ENCODE measurements around the gene SORCS2. TPM values are rescaled to one million over a fixed set of nuclear protein-coding genes. Genes with fewer than 3 reads are reported as not detected.

SORCS2 gene
- total RNA-seq, 1 donor from 2014 or later, result not detected

- ChIA-PET POLR2A (no interaction called here), CTCF (no interaction called here)
- Mint-ChIP-seq H3K4me1 (no peaks in the 10 kb centered on the region), H3K4me3 (no peak overlapping the region), H3K9me3 (peaks cover 13% of the 10 kb centered on the region), H3K27me3 (no peaks in the 10 kb centered on the region), H3K36me3 (ENCODE audit: low read depth) (no peaks in the 10 kb centered on the region), H3K27ac (no peak overlapping the region)
- intact Hi-C loops (cut with micrococcal nuclease), result no loop called here
- TF ChIP-seq, protein P1, sequence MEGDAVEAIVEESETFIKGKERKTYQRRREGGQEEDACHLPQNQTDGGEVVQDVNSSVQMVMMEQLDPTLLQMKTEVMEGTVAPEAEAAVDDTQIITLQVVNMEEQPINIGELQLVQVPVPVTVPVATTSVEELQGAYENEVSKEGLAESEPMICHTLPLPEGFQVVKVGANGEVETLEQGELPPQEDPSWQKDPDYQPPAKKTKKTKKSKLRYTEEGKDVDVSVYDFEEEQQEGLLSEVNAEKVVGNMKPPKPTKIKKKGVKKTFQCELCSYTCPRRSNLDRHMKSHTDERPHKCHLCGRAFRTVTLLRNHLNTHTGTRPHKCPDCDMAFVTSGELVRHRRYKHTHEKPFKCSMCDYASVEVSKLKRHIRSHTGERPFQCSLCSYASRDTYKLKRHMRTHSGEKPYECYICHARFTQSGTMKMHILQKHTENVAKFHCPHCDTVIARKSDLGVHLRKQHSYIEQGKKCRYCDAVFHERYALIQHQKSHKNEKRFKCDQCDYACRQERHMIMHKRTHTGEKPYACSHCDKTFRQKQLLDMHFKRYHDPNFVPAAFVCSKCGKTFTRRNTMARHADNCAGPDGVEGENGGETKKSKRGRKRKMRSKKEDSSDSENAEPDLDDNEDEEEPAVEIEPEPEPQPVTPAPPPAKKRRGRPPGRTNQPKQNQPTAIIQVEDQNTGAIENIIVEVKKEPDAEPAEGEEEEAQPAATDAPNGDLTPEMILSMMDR (IDR thresholded peaks at IDR 0.05), result no peak
- ATAC-seq (ENCODE audit: low read depth) (no peak), DNase-seq (no peak)
These were observed 398.6 kb downstream of the SORCS2 start for GRCh38 chr4:7590899-7591298.

DNA sequence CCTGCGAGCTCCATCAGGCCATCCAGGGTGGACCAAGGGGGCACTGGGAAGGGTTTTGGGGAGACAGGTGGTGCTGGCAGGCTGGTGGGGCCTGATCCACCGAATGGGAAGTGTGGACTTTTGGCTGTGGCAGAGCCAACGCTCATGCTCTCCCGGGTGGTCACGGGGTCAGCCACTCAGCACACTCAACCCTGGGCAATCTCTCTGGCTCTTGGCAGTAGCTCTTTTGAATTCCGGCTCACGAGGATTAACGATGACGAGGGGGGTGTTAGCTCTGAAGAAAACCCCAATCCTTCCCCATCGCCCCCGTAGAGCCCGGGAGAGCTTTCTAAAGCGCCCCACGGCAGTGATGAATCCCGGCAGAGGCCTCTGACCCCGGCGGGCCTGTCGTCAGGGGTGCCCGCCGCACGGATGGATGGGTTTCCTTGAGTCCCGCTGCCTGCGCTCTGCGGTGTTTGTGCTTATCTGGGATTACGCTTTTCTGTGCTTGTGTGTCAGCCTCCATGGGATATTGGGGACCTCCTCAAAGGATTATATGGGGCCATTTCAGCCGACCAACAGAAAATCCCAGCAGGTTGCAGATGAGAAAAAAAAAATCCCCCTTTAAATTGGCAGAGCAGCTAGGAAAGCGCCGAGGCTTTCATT lies 399.2 kb downstream of the SORCS2 start:
- peaks cover 9% of the 10 kb centered on the region for H3K9me3 Mint-ChIP-seq
- DNase-seq, result no peak
- H3K36me3 Mint-ChIP-seq (ENCODE audit: low read depth), result no peaks in the 10 kb centered on the region
- no peaks in the 10 kb centered on the region for H3K27me3 Mint-ChIP-seq
- no peak for ATAC-seq (ENCODE audit: low read depth)
- H3K4me1 Mint-ChIP-seq, result no peaks in the 10 kb centered on the region
- TF ChIP-seq, protein P1 (IDR thresholded peaks at IDR 0.05), result no peak
- no peak overlapping the region for H3K27ac Mint-ChIP-seq
- intact Hi-C loops (cut with micrococcal nuclease), result no loop called here
- CTCF ChIA-PET, result no interaction called here
- POLR2A ChIA-PET, result no interaction called here
- no peak overlapping the region for H3K4me3 Mint-ChIP-seq

DNA sequence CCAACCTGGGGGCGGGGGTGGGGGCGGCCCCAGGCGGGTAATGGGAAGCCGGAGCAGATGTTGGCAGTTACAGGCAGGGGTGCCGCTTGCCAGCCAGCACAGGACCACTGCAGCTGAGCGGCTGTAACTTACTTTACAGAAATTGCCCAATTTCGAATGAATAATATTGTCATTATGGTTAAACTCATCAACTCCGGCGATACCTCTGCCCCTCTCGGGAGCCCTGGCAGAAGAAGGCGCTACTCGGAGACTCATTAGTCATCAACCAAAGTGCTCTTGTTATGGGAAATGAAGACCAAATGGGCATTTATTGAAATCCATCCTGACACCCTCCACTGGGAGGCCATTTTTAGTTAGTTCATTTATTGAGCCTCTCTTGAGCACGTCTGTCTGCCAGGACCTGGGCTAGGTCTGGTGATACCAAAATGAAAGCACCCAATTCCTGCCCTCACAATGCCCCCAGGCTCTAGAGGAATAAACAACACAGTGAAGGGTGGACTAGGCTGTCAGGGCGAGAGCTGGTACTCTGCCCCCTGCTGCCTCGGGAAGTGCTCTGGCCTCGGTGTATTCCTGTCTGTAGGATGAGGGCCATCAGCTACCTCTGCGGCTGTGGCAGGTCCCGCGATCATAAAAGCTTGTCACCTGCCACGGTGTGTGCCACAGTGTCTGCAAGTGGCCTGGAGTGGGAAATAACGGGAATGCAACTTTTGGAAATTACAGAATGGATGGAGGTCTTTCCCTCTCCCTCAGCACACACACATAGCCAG lies 401.5 kb downstream of the SORCS2 start:
- intact Hi-C loops (cut with micrococcal nuclease), result no loop called here
- TF ChIP-seq, protein P1 (IDR thresholded peaks at IDR 0.05), result no peak
- no peak overlapping the region for H3K4me3 Mint-ChIP-seq
- CTCF ChIA-PET, result no interaction called here
- POLR2A ChIA-PET, result no interaction called here
- peaks cover 5% of the 10 kb centered on the region for H3K9me3 Mint-ChIP-seq
- no peak for DNase-seq
- no peak overlapping the region for H3K27ac Mint-ChIP-seq
- no peak for ATAC-seq (ENCODE audit: low read depth)
- H3K36me3 Mint-ChIP-seq (ENCODE audit: low read depth), result no peaks in the 10 kb centered on the region
- H3K27me3 Mint-ChIP-seq, result no peaks in the 10 kb centered on the region
- no peaks in the 10 kb centered on the region for H3K4me1 Mint-ChIP-seq

DNA sequence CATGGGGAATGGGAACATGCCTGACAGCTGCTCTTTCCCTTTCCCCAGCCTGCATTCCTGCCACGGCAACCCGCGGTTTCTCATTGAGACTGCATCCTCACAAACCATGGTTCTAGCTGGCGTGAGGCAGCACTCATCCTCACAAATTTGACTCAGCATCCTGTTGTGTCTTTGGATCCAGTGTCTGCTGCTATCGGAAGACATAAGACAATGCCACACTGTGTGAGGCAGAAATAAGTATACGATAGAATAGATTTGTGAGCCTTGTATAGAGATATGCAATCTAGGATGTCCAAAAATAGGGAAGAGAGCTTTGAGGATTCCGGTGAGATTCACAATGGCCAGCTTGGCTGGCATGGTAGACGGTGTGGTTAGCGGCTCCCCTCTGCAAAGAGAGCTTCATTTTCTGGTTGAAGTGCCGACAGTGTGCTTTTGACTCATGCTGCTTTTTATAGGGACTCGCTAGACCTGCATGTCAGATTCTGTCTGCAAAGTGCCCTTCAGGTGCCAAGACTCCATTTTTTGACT lies 403.7 kb downstream of the SORCS2 start:
- TF ChIP-seq, protein P1 (IDR thresholded peaks at IDR 0.05), result no peak
- ATAC-seq (ENCODE audit: low read depth) (no peak), DNase-seq (no peak)
- ChIA-PET CTCF (no interaction called here), POLR2A (no interaction called here)
- Mint-ChIP-seq H3K4me3 (no peak overlapping the region), H3K27me3 (no peaks in the 10 kb centered on the region), H3K4me1 (no peaks in the 10 kb centered on the region), H3K9me3 (peaks cover 3% of the 10 kb centered on the region), H3K27ac (no peak overlapping the region), H3K36me3 (ENCODE audit: low read depth) (no peaks in the 10 kb centered on the region)
- intact Hi-C loops (cut with micrococcal nuclease), result no loop called here

- ChIA-PET POLR2A (interaction anchor here (0.6 kb wide), 1 partner anchor 689 kb away, joined by 5 read pairs; no protein-coding TSS in a partner anchor), CTCF (no interaction called here)
- no peak for DNase-seq
- Mint-ChIP-seq H3K9me3 (peaks cover 5% of the 10 kb centered on the region), H3K4me3 (no peak overlapping the region), H3K36me3 (ENCODE audit: low read depth) (no peaks in the 10 kb centered on the region), H3K4me1 (no peaks in the 10 kb centered on the region), H3K27me3 (no peaks in the 10 kb centered on the region), H3K27ac (no peak overlapping the region)
- no peak for ATAC-seq (ENCODE audit: low read depth)
- TF ChIP-seq, protein P1 (IDR thresholded peaks at IDR 0.05), result no peak
- intact Hi-C loops (cut with micrococcal nuclease), result no loop called here
These were observed 404.7 kb downstream of the SORCS2 start for GRCh38 chr4:7596918-7597606.

All from activated B cell treated with CpG ODN at 0.5 μM for 24 hours (primary cell).